RWPE1 (cell line): Measurements from ENCODE around the gene YBX2.

Experiments used
- CTCF ChIA-PET: fragments of 350-600 bp; sonication (Branson Sonifier 250); formaldehyde crosslinking; extraction: SDS; loops from one replicate; lab custom pipeline; 2021; lab: Yijun Ruan, JAX
- POLR2A ChIA-PET: fragments of 400-600 bp; formaldehyde crosslinking; extraction: SDS; loops from one replicate; lab custom pipeline; 2020; ENCODE audit warnings: antibody characterized with exemption; ENCODE audit not compliant: low non-redundant PET; lab: Yijun Ruan, JAX
- DNase-seq: peaks from one replicate; pipeline ENCODE4 v3.0.0; 2012; ENCODE audit warnings: low spot score
- H3K27ac ChIP-seq: fragments of 450-650 bp; 2 replicates; pipeline ENCODE4 v1.5.1; 2017
- CTCF ChIP-seq: fragments of 450-650 bp; conservative IDR thresholded peaks from 2 replicates; pipeline ENCODE4 v1.5.1; 2017; ENCODE audit warnings: low read depth, mild to moderate bottlenecking

Gene YBX2

GRCh38 chr17:7260151-7260550 lies 34.3 kb downstream of the YBX2 start:
- peak overlapping the region; percentile 79 for H3K27ac ChIP-seq
- no peak for DNase-seq
- TF ChIP-seq CTCF: no peak
- CTCF ChIA-PET: interaction anchor here (0.6 to 1.0 kb wide), 2 partner anchors 36 to 355 kb away, joined by 4 to 7 read pairs; no protein-coding TSS in a partner anchor
- POLR2A ChIA-PET: no interaction called here

DNA sequence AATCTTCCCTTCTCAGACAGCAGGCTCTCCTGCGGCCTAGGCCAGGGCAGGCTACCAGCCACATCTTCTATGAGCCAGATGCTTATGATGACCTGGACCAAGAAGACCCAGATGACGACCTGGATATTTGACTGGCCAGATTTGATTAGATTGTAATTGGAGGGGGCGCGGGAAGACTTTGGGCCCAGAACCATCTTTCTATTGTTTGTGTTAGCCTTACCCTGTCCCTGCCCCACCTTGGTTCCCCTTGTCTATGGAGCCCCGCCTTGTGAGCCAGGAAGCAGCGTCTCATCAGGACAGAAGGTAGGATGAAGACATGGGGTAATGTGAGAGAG lies 34.9 kb downstream of the YBX2 start:
- POLR2A ChIA-PET: no interaction called here
- no peak for TF ChIP-seq CTCF
- CTCF ChIA-PET: interaction anchor here (0.6 to 1.0 kb wide), 3 partner anchors 25 to 356 kb away, joined by 3 to 7 read pairs (median 4); partner anchors contain the start of gene DVL2
- H3K27ac ChIP-seq: peak overlapping the region; percentile 79
- no peak for DNase-seq

GRCh38 chr17:7258731-7259554 lies 35.5 kb downstream of the YBX2 start:
- POLR2A ChIA-PET: interaction anchor here (0.5 kb wide), 1 partner anchor 22 kb away, joined by 5 read pairs; the partner anchor contains the start of gene SLC2A4
- TF ChIP-seq CTCF: no peak
- peak overlapping the region; percentile 79 for H3K27ac ChIP-seq
- DNase-seq: peak; percentile 39
- CTCF ChIA-PET: interaction anchor here (0.7 to 1.0 kb wide), 2 partner anchors 25 to 37 kb away, joined by 3 to 7 read pairs; partner anchors contain the start of gene DVL2

GRCh38 chr17:7256766-7257456 lies 37.5 kb downstream of the YBX2 start:
- TF ChIP-seq CTCF: no peak
- POLR2A ChIA-PET: interaction anchor here (0.6 to 0.7 kb wide), 2 partner anchors 14 to 317 kb away, joined by 3 to 4 read pairs; partner anchors contain the start of gene GABARAP
- peak overlapping the region; percentile 79 for H3K27ac ChIP-seq
- CTCF ChIA-PET: interaction anchor here (0.6 kb wide), 1 partner anchor 8 kb away, joined by 7 read pairs; no protein-coding TSS in a partner anchor
- DNase-seq: no peak

DNA sequence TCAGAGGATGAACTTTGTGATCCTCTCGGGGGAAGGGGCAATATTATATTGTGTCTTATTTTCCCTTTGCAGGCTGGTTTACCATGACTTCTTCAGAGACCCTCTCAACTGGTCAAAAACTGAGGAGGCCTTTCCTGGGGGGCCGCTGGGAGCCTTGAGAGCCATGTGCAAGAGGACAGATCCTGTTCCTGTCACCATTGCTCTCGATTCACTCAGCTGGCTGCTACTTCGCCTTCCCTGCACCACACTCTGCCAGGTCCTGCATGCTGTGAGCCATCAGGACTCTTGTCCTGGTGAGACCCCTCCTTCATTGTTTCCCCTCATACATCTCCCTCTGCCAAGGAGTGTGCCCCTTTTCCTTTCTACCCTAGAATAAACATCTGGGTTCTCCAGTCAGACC lies 39.9 kb downstream of the YBX2 start:
- H3K27ac ChIP-seq: no peak overlapping the region
- ChIA-PET POLR2A (no interaction called here), CTCF (no interaction called here)
- no peak for TF ChIP-seq CTCF
- no peak for DNase-seq

- H3K27ac ChIP-seq: peak overlapping the region; percentile 98
- ChIA-PET CTCF (no interaction called here), POLR2A (no interaction called here)
- no peak for TF ChIP-seq CTCF
- DNase-seq: no peak
These were observed 41.4 kb downstream of the YBX2 start for GRCh38 chr17:7253082-7253481.
